ENCODE data around the gene MTMR11. TPM values are rescaled to one million over a fixed set of nuclear protein-coding genes. Genes with fewer than 3 reads are reported as not detected.

Gene MTMR11
- total and polyA plus RNA-seq, 2 of the 8 experiments (the other 6 are each of a cell fraction or from before 2014, with no cell fraction given), result 3.7 to 4.8 TPM

- Histone ChIP-seq H4K5ac (ENCODE audit: insufficient read length, low read depth, low read length) (no peak overlapping the region), H4K20me1 (replicated peaks in 1 of 2; ENCODE audit: control insufficient read depth in 1 of 2, insufficient read depth in 2 of 2, low read length in 2 of 2) (no peaks in the 10 kb centered on the region), H3K79me2 (ENCODE audit: control insufficient read depth in 1 of 2, insufficient read depth in 2 of 2, low read length in 2 of 2) (peaks cover 8 to 28% of the 10 kb centered on the region in 2 experiments), H3K4me2 (ENCODE audit: insufficient read depth in 1 of 2, low read depth in 2 of 2, low read length in 2 of 2) (peak overlapping the region; percentile 87 to 90; a peak in 3 of 4 replicates), H3K23ac (ENCODE audit: insufficient read length) (no peak overlapping the region), H3K27ac (ENCODE audit: low read depth, low read length) (peak overlapping the region; percentile 7; the same call in 1 of the 2 replicates), H2BK20ac (ENCODE audit: low read length) (no peak overlapping the region), H2BK12ac (ENCODE audit: low read depth, low read length) (no peak overlapping the region), H3K4me3 (ENCODE audit: extremely low read depth in 1 of 4, insufficient read depth in 2 of 4, low read depth in 3 of 4, low read length in 4 of 4) (peak overlapping the region in 2 of 4 experiments; percentile 85 to 95; a peak in 4 of 8 replicates), H3K79me1 (ENCODE audit: low read depth, low read length) (peaks cover 5% of the 10 kb centered on the region), H3K4ac (replicated peaks; ENCODE audit: insufficient read length, low read depth, low read length) (no peak overlapping the region), H3K27me3 (replicated peaks in 1 of 4; ENCODE audit: control insufficient read depth in 3 of 4, extremely low read depth in 1 of 4, insufficient read depth in 3 of 4, low read length in 3 of 4) (no peaks in the 10 kb centered on the region), H2AK5ac (ENCODE audit: low read depth, low read length) (no peak overlapping the region), H2BK120ac (replicated peaks; ENCODE audit: low read depth, low read length) (no peak overlapping the region), H3K9me3 (ENCODE audit: insufficient read depth in 2 of 2, low read depth in 1 of 2, low read length in 1 of 2) (no peaks in the 10 kb centered on the region), H3K9ac (replicated peaks in 1 of 4; ENCODE audit: extremely low read depth in 1 of 4, low read depth in 3 of 4, low read length in 3 of 4) (no peak overlapping the region), H3K56ac (replicated peaks; ENCODE audit: insufficient read length, low read depth, low read length) (no peak overlapping the region), H4K91ac (replicated peaks; ENCODE audit: insufficient read length, low read length) (no peak overlapping the region), H3K14ac (ENCODE audit: insufficient read length) (no peak overlapping the region), H3K18ac (ENCODE audit: extremely low read depth, low read length) (no peak overlapping the region), H4K8ac (ENCODE audit: extremely low read depth, insufficient read depth, low read length) (peak overlapping the region; percentile 5; the same call in 1 of the 2 replicates), H3K23me2 (ENCODE audit: low read depth, low read length) (peaks cover 5% of the 10 kb centered on the region), H2BK15ac (ENCODE audit: low read length) (no peak overlapping the region), H3K4me1 (replicated peaks in 1 of 4; ENCODE audit: control insufficient read depth in 3 of 4, insufficient read depth in 4 of 4, low read length in 3 of 4) (peaks cover 0 to 8% (median 4%) of the 10 kb centered on the region in 4 experiments; a peak in 4 of 7 replicates), H3K36me3 (ENCODE audit: control insufficient read depth in 2 of 4, insufficient read depth in 4 of 4, low read length in 3 of 4) (peaks cover 19 to 41% (median 39%) of the 10 kb centered on the region in 4 experiments), H2AFZ (ENCODE audit: low read length) (no peak overlapping the region), H2BK5ac (ENCODE audit: low read depth, low read length) (no peak overlapping the region)
- POLR2A ChIA-PET (ENCODE audit: partially characterized antibody), result interaction anchor here (1.0 to 1.9 kb wide), 3 partner anchors 10 to 38 kb away, joined by 3 to 7 read pairs (median 5); a partner anchor contains a TSS
- CTCF ChIA-PET (ENCODE audit: partially characterized antibody), result interaction anchor here (1.2 kb wide), 1 partner anchor 39 kb away, joined by 3 read pairs; a partner anchor contains a TSS
- 92% methylated on average over 9 of the region's 9 CpGs; no CpG with 5 or more reads in 1 of the 2 experiments for WGBS, 2 experiments (ENCODE audit: extremely low coverage in 1 of 2, insufficient coverage in 1 of 2, insufficient read length in 1 of 2, insufficient replicate concordance in 2 of 2, low coverage in 1 of 2, low lambda C conversion rate in 2 of 2, missing lambda C conversion rate in 1 of 2)
- FAIRE-seq (no peak), DNase-seq (ENCODE audit: low read depth in 1 of 2, low spot score in 2 of 2) (no peak)
- TF ChIP-seq POU5F1 (IDR thresholded peaks at IDR 0.05; ENCODE audit: low read depth, low read length), result no peak
- no peak for TF ChIP-seq CTBP2 (IDR thresholded peaks at IDR 0.05; ENCODE audit: borderline replicate concordance, insufficient read depth, insufficient read length, low read length)
- TF ChIP-seq USF2 (IDR thresholded peaks at IDR 0.05; ENCODE audit: low read length), result no peak
- no peak for TF ChIP-seq GABPA (IDR thresholded peaks at IDR 0.05; ENCODE audit: borderline replicate concordance, insufficient read depth, low read length)
- TF ChIP-seq SIN3A (conservative IDR thresholded peaks at IDR 0.05 in 1 of 2, IDR thresholded peaks at IDR 0.05 in 1 of 2; ENCODE audit: low read depth in 1 of 2, low read length in 2 of 2), result no peak
- TF ChIP-seq POLR2AphosphoS5 (IDR thresholded peaks at IDR 0.05; ENCODE audit: low read depth, low read length), result no peak
- no peak for TF ChIP-seq RBBP5 (IDR thresholded peaks at IDR 0.05; ENCODE audit: borderline replicate concordance, low read depth, low read length)
- TF ChIP-seq TBP (IDR thresholded peaks at IDR 0.05; ENCODE audit: low read depth, low read length), result no peak
- no peak for TF ChIP-seq POLR2A (IDR thresholded peaks at IDR 0.05; ENCODE audit: control extremely low read depth in 1 of 2, low read depth in 2 of 2, low read length in 2 of 2)
- no peak for TF ChIP-seq FOSL1 (IDR thresholded peaks at IDR 0.05; ENCODE audit: insufficient read depth, low read depth, low read length)
- TF ChIP-seq TAF1 (IDR thresholded peaks at IDR 0.05; ENCODE audit: low read depth, low read length), result no peak
- no peak for TF ChIP-seq SP4 (IDR thresholded peaks at IDR 0.05; ENCODE audit: low read length)
- TF ChIP-seq SIRT6 (IDR thresholded peaks at IDR 0.05; ENCODE audit: low read length), result no peak
- no peak for TF ChIP-seq JUN (IDR thresholded peaks at IDR 0.05; ENCODE audit: low read depth, low read length)
These were observed 10.4 kb downstream of the MTMR11 start for GRCh38 chr1:149926296-149926695.

All from H1 (cell line).